ENCODE results near the gene EPHA6.
"Not testable (repeated sequence)": the region's sequence is repeated elsewhere in the genome, so short reads cannot be mapped to it uniquely, and the experiment has no call there.

The EPHA6 gene

DNA sequence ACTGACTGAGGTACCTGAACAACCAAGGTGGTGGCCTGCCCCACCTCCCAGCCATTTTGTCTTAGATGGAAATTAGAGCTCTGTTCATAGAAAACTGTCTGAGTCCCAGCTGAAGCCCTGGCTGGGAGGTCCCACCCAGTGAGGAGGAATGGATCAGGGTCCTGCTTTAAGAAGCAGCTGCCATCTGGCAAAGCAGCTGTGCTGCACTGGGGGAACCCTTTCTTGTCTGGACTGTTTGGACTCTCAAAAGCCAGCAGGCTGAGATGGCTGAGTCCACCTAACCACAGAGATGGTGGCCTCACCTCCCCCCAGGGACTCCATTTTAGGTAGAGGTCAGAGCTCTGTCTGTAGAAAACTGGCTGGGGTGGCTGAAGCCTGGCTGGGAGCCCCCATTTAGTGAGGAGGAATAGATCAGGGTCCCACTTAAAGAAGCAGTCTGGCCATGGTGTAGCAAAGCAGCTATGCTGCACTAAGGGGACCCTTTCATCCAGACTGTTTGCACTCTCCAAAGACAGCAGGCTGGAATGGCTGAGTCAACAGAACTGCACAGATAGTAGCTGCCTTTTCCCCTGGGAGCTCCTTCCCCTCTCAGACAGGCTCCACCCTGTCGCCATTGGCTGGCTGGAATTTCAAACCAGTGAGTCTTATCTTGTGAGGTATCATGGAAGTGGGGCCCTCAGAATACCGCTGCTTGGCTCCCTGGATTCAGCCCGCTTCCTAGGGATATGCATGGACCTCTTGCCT is 116.9 kb downstream of the EPHA6 start:
- DNase-seq = no peak

DNA sequence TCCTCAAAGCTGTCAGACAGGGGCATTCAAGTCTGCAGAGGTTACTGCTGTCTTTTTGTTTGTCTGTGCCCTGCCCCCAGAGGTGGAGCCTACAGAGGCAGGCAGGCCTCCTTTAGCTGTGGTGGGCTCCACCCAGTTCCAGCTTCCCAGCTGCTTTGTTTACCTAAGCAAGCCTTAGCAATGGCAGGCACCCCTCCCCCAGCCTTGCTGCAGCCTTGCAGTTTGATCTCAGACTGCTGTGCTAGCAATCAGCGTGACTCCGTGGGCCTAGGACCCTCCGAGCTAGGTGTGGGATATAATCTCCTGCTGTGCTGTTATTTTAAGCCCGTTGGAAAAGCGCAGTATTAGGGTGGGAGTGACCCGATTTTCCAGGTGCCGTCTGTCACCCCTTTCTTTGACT is 127.7 kb downstream of the EPHA6 start:
- not testable (repeated sequence) for DNase-seq

DNA sequence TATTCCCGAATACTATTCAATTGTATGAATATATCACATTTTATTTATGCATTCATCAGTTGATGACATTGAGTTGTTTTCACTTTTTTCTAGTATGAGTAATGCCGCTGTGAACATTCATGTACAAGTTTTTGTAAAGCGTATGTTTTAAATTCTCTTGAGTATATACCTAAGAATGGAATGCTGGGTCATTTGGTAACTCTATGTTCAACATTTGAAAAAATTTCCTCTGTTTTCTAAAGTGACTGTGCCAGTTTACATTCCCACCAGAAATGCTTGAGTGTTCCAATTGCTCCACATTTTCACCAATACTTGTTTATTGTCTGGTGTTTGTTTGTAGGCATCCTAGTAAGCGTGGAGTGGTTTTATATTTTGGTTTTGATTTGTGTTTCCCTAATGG is 144.5 kb downstream of the EPHA6 start:
- DNase-seq = no peak

DNA sequence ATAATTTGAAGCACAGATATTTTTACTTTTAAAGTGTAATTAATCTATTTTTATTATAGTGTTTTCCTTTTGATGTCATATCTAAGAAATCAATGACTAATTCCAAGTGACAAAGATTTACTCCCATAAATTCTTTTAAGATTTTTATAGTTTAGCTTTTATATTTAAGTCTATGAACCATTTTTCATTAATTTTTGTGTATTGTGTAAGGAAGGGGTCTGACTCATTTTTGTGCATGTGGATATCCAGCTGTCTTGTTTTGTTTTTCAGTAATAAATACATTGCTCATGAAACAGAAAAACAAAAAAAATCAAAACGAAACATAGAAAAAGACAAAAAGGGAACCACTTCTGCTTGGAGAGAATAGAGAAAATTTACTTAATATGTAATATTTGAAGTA is 145.1 kb downstream of the EPHA6 start:
- DNase-seq = no peak

DNA sequence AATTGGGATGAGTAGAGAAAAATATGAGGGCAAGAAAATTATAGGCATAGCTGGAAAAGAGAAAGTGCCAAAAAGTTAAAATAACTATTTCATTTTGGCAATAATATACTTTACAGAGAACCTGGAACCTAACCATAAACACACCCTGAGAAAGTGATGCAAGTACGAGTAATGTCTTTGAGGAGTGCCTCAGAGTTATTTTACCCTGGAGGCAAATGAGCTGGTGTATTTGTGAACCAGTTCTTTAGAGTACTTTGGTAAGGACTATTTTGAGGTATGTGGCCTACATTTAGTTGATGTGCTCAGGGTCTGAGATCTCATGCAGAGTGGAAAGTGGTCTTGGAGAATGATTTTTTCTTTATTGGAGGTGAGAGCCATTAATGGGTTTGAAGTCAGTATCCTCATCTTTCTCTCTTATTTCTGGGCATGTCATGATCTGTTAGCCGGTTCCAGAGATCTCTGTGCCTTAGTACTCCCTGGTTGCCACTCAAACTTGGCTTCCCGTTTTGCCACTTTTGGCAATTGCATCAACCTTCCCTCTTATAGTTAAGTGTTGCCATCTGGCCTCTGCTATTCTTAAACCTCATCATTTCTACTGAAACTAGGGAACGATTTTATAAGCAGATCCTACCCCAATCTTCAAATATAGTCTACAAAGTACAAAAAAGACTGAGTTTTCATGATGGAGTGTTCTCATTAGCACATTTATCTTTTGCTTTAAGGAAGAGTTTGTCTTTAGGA is 145.7 kb downstream of the EPHA6 start:
- no peak for DNase-seq

DNA sequence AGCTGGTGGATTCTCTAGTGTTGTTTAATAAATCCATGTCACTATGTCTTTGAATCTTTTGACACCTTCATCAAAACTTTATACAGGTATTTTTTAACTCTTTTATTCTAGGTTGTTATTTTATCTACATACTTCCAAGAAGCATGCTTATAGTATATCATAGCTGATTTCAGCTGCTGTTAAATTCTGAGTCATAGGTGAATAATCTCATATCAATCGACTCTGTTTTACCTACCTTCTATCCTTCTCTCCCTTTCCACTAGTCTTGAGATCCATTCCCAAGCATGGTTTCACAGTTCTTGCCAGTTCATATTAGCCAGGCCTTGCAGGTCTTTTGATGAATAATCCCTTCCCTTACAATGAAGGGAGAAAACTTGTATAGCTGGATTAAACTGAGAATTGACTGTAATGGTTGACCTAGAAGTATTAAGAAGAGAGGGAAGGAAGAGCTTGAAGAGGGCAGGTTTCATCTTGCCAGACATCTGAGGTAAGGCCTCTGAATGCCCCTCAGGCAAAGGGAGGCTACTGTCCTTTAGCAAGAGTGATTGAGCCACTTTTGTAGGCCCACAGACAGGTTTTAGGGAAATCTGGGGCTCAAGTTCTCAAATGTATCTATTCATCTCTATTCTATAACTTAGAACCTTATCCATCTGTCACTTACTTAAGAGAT is 146.4 kb downstream of the EPHA6 start:
- no peak for DNase-seq

DNA sequence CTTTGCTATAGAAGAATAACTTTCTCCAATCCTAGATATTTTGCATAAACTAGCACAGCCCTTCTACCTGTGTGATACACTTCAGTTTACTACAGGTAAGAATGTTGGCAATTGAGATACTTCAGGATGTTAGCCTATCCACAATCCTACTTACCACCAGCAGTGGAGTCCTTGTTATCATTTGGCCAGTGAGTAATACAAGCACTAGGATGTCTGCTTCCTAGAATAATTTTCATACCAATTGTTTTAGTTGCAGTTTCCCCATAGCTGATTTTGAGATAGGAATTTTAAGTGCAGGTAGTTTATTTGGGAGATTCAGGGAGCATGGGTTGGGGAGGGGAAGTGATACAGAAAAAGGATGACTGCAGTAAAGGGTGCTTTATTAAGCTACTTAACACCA is 147.2 kb downstream of the EPHA6 start:
- no peak for DNase-seq

DNA sequence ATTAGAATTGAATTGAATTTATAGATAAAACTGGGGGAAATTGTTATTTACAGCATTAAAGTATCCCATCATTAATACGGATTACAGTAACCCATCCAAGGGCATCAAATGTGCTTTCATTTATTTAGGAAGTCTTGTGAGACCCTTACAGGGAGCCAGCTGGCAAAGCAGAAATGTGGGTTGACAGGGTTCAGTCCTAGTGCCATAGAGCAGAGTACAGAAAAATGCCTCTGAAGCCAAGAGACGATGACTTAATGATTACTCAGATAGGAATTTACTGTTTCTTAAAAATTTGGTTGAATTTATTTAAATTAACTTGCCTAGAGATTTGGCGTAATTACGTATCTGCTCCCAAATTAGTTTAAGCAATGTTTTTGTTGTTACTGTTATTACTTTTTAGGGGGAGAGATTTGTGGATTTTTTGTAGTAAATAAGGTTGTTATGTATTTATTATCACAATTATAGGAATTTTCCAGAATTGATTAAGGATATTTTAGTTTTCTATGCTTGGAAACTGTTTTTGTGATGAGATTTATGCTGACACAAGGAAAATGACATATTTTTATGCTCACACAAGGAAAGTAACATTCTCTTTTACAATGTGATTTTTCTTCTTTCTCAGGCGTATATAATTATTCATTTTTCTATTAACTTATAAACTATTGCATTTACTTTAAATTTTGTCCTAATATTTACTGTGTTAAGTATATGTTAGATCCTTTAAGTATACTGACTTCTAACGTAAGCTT is 152.0 kb downstream of the EPHA6 start:
- no peak for DNase-seq

DNA sequence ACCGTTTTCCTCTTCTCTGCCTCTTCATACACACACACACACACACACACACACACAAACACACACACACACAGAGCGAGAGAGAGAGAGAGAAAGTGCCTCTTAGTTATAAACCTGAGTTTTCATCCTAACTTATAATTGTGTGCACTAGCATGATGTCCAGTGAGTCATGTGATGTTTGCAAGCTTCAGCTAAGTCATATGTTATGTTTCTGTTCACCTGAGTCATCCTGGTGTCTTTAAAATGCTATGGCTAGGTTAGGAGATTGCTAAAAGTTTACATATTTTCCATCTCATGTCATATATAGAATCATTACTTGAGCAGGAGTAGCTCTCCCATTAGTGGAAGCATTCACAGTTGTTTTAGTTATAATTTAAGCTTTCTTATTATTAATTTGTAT is 155.8 kb downstream of the EPHA6 start:
- no peak for DNase-seq

DNA sequence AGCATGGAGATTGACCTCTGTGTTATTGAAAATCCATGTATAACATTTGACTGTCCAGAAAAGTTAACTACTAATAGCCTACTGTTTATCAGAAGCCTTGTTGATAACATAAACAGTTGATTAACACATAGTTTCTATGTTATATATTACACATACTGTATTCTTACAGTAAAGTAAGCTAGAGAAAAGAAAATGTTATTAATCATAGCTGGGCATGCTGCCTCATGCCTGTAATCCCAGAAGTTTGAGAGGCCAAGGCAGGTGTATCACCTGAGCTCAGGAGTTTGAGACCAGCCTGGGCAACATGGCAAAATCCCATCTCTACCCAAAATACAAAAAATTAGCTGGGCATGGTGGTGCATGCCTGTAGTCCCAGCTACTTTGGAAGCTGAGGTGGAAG is 163.3 kb downstream of the EPHA6 start:
- no peak for DNase-seq

DNA sequence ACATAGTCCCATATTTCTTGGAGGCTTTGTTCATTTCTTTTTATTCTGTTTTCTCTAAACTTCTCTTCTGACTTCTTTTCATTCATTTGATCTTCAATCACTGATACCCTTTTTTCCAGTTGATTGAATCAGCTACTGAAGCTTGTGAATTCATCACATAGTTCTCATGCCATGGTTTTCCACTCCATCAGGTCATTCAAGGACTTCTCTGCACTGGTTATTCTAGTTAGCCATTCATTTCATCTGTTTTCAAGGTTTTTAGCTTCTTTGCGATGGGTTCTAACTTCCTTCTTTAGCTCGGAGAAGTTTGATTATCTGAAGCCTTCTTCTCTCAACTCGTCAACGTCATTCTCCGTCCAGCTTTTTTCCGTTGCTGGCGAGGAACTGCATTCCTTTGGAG is 169.3 kb downstream of the EPHA6 start:
- not testable (repeated sequence) for DNase-seq

DNA sequence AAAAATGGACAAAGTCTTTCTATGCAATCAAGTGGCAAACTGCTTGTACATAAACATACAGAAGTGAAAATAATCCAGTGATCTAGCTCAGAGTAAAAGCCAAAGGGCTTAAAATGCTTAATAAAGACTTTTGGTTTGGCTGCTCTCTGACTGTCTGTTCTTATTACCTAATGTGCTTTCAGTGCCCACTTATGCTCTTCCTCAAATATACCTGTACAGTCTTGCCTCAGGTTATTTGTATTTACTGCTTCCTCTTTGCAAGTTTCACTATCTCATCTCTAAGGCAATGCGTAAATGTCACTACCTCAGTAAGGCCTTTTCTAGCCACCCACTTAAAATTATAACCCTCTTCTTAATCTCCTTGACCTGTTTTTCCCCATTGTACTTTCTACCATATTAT is 171.8 kb downstream of the EPHA6 start:
- DNase-seq = no peak

DNA sequence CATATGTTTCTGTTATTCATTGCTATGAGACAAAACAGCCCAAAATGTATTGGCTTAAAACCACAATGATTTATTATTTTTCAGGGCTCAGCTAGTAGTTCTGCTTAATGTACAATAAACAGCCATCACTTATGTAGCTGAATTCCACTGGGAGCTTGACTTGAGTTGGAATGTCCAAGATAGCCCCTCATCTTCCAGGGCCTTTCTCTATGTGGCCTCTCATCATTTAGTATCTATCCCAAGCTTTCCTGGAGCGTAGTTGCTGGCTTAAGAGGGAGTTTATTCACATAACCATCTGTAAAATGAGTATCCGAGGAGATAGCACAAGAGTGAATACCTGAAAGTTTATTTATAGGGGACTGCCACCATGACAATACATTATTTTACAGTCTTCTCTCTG is 176.8 kb downstream of the EPHA6 start:
- no peak for DNase-seq

DNA sequence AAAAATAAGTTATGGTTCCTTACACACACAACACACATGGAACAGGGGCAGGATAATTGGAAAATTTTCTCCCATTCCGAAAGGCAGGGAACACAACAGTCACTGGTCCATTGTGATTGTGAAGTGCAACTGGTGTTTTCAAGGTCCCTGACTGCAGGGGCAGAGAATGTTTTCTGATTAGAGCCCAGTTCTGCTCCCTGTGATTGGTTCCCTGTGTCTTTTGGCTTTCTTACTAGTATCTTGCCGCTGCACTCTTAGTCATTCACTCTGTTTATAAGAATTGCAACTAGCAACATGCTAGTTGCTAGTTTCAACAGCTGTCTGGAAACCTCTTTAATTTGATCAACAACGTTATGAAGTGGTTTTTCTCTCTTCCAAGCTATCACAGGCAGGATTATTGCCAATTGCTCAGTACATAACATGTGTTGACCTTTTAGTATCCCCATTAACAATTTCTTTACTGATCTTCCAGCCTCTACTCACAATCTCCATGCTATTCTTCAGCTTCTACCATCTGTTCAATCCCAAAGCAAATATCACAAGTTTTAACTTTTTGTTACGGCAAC is 177.5 kb downstream of the EPHA6 start:
- DNase-seq = no peak

DNA sequence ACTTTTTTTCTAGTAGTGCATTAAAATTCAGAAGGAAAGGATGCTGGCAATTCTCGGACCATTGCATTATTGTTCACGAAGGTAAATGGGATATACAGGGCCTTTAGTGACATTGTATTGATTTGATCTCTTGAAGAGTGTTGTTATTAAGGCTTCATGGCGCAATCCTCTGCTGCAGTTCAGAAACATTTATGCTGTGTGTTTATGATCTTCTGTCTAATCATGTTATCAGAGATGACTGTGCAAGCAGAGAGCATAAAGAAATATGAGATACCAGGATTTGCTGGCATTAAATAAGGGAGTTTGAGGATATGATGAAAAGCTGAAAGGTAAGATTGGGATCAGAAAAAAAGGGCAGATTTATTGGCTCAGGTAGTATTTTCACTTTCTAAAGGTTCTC is 180.6 kb downstream of the EPHA6 start:
- DNase-seq = no peak

DNA sequence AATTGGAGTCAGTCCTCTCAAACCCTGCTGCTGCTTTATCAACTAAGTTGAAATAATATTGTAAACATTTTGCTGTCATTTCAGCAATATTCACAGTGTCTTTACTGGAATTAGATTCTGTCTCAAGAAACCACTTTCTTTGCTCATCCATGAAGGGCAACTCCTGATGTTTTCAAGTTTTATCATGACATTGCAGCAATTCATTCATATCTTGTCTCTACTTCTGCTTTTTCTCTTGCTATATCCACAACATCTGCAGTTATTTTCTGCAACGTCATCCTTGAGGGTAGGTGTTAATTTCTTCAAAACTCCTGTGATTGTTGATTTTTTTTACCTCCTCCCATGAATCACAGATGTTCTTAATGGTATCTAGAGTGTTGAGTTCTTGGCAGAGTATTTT is 181.6 kb downstream of the EPHA6 start:
- DNase-seq = no peak

DNA sequence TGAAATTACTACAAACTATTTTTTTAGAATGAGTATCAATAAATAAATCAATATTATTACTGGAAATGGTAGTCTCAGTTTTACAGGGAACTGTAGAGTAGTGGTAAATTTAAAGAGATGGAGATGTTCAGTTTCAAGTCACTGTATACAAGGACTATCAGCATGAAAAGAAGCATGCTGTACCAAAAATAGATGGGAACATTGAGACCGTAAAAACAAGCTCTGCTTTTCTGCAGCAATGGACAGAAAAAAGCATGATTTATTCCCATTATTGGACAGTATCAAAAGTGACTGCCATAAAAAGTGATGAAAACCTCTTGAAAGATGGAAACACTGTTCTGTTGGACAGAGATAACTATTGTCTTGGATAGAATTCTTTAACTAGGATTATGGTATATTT is 187.2 kb downstream of the EPHA6 start:
- no peak for DNase-seq

DNA sequence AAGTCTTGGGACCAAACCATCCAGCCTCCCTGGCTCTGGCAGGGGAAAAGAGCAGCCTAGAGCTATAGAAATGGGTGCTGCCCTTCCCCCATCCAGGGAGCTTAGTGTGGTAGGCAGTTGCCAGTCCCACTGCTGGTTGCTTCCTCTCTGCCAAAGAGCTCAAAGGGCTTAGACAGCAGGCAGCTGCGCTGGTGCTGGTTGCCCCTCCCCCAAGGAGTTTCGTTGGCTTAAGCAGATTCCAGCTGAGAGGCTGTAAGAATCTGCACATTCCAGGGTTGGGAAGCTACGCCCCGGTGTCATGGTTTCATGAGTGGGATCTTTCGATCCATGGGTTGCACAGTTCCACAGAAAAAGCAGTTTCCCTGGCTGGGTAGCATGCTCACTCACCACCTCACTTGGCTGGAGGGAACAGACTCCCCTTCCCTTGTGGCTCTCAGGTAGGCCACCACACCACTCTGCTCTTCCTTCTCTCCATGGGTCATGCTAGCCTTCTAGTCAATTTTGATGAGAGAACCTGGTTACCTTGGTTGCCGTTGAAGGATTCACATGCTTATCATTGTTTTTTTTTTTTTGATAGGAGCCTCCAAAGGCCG is 195.1 kb downstream of the EPHA6 start:
- DNase-seq = no peak

DNA sequence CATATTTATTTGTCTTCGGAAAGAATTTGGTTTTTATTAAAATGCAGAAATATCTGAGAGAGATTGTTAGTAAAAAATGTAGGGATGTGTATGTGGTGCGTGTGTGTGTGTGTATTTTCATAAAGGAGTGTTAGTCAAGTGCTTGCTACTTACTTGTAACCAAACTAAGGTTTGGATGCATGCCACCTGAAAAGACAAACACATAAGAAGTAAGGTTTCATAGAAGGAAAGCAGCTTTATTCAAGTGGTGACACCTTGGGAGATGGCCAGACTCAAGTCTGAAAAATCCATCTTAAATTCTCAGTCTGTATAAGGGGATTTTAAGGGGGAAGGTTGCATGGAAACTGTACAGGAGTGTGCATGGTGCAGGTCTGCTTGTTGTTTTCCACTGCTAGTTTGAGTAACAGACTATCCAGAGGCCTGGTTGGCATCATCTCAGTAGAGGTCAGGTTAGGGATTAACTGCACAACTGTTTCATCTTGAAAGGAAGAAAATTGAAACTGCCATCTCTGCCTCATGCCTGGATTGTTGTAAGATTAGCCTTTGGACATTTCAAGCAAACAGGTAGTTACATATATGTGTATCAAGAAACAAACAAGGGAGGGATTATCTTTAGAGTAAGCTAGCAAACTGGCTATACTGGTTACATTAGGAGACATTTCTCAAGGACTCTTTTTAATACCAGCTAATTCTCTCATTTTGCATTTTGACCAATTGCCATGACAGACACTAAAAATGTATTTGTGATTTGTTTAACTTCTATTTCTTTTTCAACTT is 196.7 kb downstream of the EPHA6 start:
- no peak for DNase-seq

DNA sequence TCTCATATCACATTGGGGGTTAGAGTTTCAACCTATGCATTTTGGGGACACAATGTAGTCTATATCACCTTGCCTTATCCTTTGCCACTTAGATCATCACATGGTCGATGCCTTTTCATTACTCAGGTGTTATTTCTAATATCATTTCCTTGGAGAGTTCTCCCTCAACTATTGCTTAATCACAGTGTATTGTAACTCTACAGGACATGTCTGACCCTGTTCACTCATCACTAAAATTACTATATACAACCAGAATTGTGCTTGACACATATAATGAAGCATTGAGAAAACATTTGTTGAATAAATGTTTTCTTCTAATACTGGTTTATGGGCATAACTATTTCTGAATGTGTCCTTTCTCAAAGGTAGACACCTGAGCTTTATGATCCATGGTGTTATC is 207.4 kb downstream of the EPHA6 start:
- no peak for DNase-seq

DNA sequence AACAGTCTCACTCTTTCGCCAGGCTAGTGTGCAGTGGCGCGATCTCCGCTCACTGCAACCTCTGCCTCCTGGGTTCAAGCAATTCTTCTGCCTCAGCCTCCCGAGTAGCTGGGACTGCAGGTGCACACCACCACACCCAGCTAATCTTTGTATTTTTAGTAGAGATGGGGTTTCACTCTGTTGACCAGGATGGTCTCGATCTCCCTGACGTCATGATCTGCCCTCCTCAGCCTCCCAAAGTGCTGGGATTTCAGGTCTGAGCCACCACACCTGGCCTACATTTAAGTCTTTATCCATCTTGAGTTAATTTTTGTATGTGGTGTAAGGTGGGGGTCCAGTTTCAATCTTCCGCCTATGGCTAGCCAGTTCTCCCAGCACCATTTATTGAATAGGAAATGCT is 211.2 kb downstream of the EPHA6 start:
- not testable (repeated sequence) for DNase-seq

DNA sequence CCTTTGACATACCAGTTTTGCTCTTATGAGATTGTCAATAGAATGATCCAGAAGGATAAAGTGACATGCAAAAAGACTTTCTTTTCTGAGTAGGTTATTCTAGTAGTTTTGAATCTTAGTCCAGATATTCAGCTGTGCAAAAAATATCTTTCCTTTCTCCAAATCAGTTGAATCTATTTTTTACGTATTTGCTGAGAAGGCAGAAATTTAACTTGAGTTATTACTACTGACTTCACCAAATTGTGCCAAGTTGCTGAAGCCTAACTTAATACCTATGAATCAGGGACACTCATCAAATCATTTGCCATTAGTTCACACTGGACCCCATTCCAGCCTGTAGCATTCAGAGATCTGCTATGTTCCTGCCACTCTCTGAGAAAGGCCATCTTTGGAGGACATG is 215.6 kb downstream of the EPHA6 start:
- no peak for DNase-seq
